ENCODE data around the gene ROBO1. TPM values are rescaled to one million over a fixed set of nuclear protein-coding genes. Genes with fewer than 3 reads are reported as not detected.

Gene ROBO1
- total RNA-seq, 2 experiments from 2014 or later = 0.36 to 0.69 TPM

- peaks cover 4% of the 10 kb centered on the region for H3K9me3 Mint-ChIP-seq
- Histone ChIP-seq H3K4me3 (ENCODE audit: low read length) (no peak overlapping the region), H3K36me3 (ENCODE audit: insufficient read depth, low read length) (no peaks in the 10 kb centered on the region), H3K27me3 (ENCODE audit: control insufficient read depth in 1 of 2, insufficient read depth in 2 of 2, low read length in 2 of 2) (no peaks in the 10 kb centered on the region), H3K9me3 (ENCODE audit: control insufficient read depth in 1 of 2, insufficient read depth in 1 of 2, low read length in 2 of 2) (peaks cover 0 to 3% of the 10 kb centered on the region in 2 experiments), H3K27ac (ENCODE audit: low read depth in 1 of 2, low read length in 2 of 2) (no peak overlapping the region), H3K4me1 (ENCODE audit: insufficient read depth, low read length) (no peaks in the 10 kb centered on the region)
- intact Hi-C loops (cut with DNase I, micrococcal nuclease) = no loop called here
- no peak overlapping the region for H3K27ac Mint-ChIP-seq
- DNase-seq (no peak), ATAC-seq (ENCODE audit: poor library complexity) (no peak)
- no peaks in the 10 kb centered on the region for H3K4me1 Mint-ChIP-seq (ENCODE audit: low read depth)
- no peak for TF ChIP-seq CTCF (IDR thresholded peaks at IDR 0.05)
- H3K27me3 Mint-ChIP-seq = no peaks in the 10 kb centered on the region
- ChIA-PET POLR2A (no interaction called here), CTCF (no interaction called here)
- H3K4me3 Mint-ChIP-seq = no peak overlapping the region
- no peaks in the 10 kb centered on the region for H3K36me3 Mint-ChIP-seq (ENCODE audit: low read depth)
Measured at GRCh38 chr3:79317551-79318518, 450.0 kb downstream of the ROBO1 start.

GRCh38 chr3:79314962-79315361 is 452.8 kb downstream of the ROBO1 start:
- no peaks in the 10 kb centered on the region for H3K27me3 ChIP-seq (ENCODE audit: control insufficient read depth in 1 of 2, insufficient read depth in 2 of 2, low read length in 2 of 2)
- Mint-ChIP-seq H3K27ac (no peak overlapping the region), H3K4me1 (ENCODE audit: low read depth) (no peaks in the 10 kb centered on the region), H3K36me3 (ENCODE audit: low read depth) (no peaks in the 10 kb centered on the region), H3K27me3 (no peaks in the 10 kb centered on the region), H3K4me3 (no peak overlapping the region), H3K9me3 (peaks cover 8% of the 10 kb centered on the region)
- POLR2A ChIA-PET = no interaction called here
- H3K36me3 ChIP-seq (ENCODE audit: insufficient read depth, low read length) = no peaks in the 10 kb centered on the region
- intact Hi-C loops (cut with DNase I, micrococcal nuclease) = no loop called here
- ATAC-seq (ENCODE audit: poor library complexity) (no peak), DNase-seq (no peak)
- no peak overlapping the region for H3K27ac ChIP-seq (ENCODE audit: low read depth in 1 of 2, low read length in 2 of 2)
- no peaks in the 10 kb centered on the region for H3K4me1 ChIP-seq (ENCODE audit: insufficient read depth, low read length)
- no peak for TF ChIP-seq CTCF (IDR thresholded peaks at IDR 0.05)
- CTCF ChIA-PET = no interaction called here
- no peaks in the 10 kb centered on the region for H3K9me3 ChIP-seq (ENCODE audit: control insufficient read depth in 1 of 2, insufficient read depth in 1 of 2, low read length in 2 of 2)
- H3K4me3 ChIP-seq (ENCODE audit: low read length) = no peak overlapping the region

DNA sequence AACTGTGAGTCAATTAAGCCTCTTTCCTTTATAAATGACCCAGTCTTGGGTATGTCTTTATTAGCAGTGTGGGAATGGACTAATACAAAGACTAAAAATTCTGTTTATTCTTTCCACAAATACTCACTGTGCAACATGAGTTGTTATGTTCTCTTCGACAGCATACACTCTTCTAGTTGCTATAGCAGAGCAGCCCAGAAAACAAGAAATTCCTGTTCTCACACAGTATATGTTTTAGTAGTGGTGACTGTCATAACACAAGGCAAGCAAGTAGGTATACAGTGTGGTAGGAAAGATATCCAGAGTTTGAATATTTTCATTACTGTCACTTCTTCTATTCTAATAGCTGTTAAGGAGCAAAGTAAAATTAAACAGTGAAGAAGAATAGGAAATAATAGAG is 453.3 kb downstream of the ROBO1 start:
- Mint-ChIP-seq H3K4me1 (ENCODE audit: low read depth) (no peaks in the 10 kb centered on the region), H3K4me3 (no peak overlapping the region), H3K27me3 (no peaks in the 10 kb centered on the region), H3K27ac (no peak overlapping the region), H3K36me3 (ENCODE audit: low read depth) (no peaks in the 10 kb centered on the region), H3K9me3 (peaks cover 8% of the 10 kb centered on the region)
- Histone ChIP-seq H3K27ac (ENCODE audit: low read depth in 1 of 2, low read length in 2 of 2) (no peak overlapping the region), H3K27me3 (ENCODE audit: control insufficient read depth in 1 of 2, insufficient read depth in 2 of 2, low read length in 2 of 2) (no peaks in the 10 kb centered on the region), H3K9me3 (ENCODE audit: control insufficient read depth in 1 of 2, insufficient read depth in 1 of 2, low read length in 2 of 2) (no peaks in the 10 kb centered on the region), H3K36me3 (ENCODE audit: insufficient read depth, low read length) (no peaks in the 10 kb centered on the region), H3K4me3 (ENCODE audit: low read length) (no peak overlapping the region), H3K4me1 (ENCODE audit: insufficient read depth, low read length) (no peaks in the 10 kb centered on the region)
- intact Hi-C loops (cut with DNase I, micrococcal nuclease) = no loop called here
- ChIA-PET POLR2A (no interaction called here), CTCF (no interaction called here)
- ATAC-seq (ENCODE audit: poor library complexity) = no peak
- no peak for DNase-seq
- no peak for TF ChIP-seq CTCF (IDR thresholded peaks at IDR 0.05)

Measured in CD4-positive, alpha-beta T cell (primary cell).